ENCODE measurements around the gene ITGB2.

GRCh38 chr21:44842721-44843445 is 77.8 kb downstream of the ITGB2 start:
- TF ChIP-seq, protein P1, sequence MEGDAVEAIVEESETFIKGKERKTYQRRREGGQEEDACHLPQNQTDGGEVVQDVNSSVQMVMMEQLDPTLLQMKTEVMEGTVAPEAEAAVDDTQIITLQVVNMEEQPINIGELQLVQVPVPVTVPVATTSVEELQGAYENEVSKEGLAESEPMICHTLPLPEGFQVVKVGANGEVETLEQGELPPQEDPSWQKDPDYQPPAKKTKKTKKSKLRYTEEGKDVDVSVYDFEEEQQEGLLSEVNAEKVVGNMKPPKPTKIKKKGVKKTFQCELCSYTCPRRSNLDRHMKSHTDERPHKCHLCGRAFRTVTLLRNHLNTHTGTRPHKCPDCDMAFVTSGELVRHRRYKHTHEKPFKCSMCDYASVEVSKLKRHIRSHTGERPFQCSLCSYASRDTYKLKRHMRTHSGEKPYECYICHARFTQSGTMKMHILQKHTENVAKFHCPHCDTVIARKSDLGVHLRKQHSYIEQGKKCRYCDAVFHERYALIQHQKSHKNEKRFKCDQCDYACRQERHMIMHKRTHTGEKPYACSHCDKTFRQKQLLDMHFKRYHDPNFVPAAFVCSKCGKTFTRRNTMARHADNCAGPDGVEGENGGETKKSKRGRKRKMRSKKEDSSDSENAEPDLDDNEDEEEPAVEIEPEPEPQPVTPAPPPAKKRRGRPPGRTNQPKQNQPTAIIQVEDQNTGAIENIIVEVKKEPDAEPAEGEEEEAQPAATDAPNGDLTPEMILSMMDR (IDR thresholded peaks at IDR 0.05) = no peak
- no peak for TF ChIP-seq POLR2A (IDR thresholded peaks at IDR 0.05)
